Ammon's horn (tissue), 1 donor: Measurements from ENCODE around the gene ING4.
"Not testable (repeated sequence)": the region's sequence is repeated elsewhere in the genome, so short reads cannot be mapped to it uniquely, and the experiment has no call there.

Experiments
- DNase-seq: peaks from one replicate; pipeline ENCODE4 v3.0.0-alpha.2; 2016; ENCODE audit warnings: low spot score

The ING4 gene

DNA sequence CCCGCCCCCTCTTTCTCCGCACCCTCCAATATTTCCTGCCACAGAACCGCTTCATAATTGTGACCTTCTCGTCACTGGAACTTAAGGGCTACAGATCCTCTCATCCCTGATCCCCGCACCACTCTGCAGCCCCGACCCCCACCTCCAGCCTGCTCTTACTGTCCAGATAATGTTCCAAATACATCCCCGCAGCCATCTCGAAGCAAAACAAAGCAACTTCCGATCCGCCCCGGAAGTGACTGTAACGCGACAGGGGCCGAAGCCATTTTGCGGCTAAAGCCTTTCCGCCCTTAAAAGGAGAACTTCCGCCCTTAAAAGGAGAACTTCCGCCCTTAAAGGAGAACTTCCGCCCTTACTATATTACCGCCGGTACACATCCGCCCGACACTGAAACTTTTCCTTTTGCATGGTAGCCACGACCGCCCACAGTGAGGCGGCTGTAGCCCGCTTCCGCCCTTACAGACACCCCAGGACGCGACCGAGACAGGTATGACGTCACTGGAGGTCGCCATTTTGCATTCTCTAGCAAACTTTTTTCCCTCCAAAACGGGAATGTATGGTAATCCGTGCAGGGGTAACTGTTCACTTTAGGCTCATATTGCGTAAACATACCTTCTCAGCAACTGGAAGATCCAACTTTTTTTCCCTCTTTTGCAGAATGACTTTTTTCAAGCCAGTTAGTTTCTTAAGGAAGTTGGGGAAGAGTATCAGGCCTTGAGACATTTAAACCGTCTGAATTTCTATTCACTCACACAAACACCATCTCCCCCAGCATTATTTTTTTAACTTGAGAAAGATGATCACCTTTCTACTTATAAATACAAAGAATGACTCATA is at the start of gene ING4:
ING4 (minus strand) TSS at position 214 of the 837 bp plus-strand sequence; CDS start at position 196, 18 bp downstream.
- DNase-seq, result peak; percentile 100

DNA sequence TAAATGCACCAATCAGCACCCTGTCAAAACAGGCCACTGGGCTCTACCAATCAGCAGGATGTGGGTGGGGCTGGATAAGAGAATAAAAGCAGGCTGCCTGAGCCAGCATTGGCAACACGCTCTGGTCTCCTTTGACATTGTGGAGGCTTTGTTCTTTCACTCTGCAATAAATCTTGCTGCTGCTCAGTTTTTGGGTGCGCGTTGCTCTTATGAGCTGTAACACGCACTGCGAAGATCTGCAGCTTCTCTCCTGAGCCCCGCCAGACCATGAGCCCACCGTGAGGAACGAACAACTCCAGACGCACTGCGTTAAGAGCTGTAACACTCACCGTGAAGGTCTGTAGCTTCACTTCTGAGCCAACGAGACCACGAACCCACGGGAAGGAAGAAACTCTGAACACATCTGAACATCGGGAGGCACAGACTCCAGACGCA is 46.1 kb upstream of the ING4 start:
- no peak for DNase-seq

DNA sequence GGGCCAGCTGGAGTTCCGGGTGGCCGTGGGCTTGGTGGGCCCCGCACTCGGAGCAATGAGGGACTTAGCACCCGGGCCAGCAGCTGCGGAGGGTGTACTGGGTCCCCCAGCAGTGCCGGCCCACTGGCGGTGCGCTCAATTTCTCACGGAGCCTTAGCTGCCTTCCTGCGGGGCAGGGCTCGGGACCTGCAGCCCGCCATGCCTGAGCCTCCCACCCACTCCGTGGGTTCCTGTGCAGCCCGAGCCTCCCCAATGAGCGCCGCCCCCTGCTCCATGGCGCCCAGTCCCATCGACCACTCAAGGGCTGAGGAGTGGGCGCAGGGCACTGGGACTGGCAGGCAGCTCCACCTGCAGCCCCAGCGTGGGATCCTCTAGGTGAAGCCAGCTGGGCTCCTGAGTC is 45.4 kb upstream of the ING4 start:
- not testable (repeated sequence) for DNase-seq

DNA sequence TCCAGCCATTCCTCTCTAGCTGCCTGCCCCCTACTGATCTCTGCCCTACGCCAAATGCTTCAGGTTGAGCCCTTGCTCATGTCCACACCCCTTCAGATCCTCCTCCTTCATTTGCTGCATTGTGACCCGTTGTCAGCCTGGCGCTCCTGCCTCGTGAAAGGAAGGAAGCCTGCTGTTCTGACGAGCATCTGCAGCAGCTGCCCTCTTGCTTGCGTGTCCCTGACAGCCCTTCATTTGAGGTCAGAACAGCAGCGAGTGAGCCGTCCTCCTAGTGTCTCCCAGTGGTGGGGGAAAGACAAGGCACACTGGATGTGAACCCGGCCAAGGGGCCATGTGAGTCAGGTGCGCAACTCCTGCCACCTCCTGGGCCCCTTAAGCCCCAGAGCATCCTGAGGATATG is 40.7 kb upstream of the ING4 start:
- no peak for DNase-seq

DNA sequence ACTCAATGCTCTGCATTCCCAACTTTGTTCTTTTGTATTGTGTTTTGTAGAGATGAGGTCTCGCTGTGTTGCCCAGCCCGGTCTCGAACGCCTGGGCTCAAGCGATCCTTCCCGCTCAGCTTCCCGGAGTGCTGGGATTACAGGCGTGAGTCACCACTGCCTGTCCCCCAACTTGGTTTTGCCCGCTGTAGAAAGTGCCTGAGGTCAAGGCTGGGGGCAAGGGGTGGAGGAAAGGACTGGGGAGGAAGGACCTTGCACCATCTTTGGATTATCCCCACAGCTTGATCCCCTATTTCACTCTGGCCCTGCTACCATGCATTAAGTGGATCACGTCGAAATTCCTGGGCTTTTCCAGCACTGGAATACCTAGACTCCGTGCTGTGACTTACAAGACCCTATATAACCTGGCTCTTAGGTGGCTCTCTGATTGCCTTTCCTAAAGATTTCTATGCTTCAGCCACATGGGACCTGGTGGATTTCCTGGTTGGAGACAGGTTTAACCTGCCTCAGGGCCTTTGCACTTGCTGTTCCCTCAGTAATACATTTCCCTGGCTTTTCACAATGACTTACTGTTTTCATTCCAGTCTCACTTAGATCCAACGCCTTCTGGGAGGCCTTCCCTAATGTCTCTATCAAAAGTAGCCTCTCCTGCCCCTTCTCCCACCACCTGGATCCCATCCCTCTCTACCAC is 38.3 kb upstream of the ING4 start:
- no peak for DNase-seq

DNA sequence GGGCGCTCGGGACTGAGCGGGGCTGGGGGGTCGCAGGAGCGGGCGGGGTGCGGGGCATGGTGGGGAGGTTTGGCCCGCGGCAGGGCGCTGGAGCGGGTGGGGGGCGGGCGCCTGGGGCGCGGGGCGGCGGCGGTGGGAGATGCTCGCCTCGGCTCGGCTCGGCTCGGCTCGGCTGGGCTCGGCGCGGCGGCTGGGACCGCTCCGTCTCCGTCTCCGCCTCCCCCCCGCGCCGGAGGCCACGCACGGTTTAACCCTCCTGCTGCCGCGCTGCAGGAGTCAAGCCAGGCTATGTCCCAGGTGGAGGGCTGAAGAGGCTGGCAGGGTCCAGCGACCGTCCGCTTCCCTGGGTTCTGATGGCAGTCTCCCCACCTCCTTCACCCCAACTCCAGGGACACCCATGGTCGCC is 37.7 kb upstream of the ING4 start, which contains the start of gene PIANP:
PIANP (minus strand) TSS at position 170 of the 406 bp plus-strand sequence. CDS start 2,754 bp downstream, outside the sequence.
- peak; percentile 52 for DNase-seq

DNA sequence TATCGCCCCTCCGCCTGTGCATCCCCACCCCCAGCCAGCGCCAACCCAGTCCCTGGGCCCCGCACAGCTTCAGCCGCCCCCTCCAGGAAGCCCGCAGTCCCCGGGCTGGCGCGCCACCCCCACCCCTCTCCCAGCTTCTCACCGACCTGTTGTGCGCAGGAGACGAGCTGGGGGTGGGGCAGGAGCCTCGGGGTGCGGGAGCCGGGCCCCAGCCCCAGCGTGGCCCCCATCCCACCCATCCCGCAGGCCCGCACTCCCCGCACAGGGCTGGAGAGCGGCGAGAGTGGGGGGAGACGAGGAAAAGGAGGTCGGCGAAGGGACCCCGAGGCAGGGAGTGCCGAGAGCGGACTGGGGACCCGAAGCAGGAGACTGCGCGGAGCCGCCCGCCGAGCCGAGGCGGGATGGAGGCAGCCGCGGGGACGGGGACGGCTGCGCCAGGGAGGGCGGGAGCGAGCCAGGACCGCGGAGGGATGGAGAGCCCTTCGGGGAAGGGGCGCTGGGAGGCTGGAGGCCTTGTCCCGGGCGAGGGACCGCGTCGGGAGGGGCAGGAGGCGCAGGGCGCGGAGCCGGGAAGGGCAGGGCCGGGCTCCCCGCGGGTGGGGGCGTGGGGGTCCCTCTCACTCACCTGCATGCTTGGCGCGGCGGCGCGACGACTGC is 37.2 kb upstream of the ING4 start:
- DNase-seq, result peak; percentile 14

DNA sequence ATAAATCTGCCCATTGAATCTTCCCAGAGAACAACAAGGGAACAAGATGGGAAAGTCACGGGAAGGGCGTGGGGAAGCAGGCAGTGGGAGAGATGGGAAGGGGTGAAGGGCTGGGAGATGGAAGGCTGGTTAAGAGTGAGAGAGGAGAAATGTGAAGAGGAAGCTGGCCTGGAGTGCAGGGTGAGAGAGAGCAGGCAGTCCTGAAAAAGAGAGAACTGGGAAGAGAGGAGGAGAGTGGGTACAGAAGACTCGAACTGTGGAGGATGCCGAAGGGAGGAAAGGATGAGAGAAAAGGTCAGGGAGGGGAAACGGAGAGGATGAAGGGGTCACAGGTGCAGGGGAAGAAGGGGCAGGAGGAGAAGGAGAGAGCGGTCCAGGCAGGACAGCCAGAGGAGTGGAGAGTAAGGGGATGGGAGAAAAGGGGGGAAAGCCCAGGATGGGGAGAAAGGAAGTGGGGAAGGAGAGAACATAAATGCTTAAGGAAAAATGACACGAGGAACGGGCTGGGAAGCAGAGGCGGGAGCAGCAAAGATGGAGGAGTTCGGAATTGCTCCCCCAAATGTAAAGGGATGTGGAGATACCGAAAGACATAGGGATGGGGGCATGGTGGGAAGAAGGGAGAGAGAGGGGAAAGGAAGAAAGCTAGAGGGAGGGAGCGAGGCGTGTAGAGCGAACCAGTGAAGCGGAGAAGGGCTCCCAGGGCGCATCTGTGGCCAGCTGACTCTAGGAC is 36.5 kb upstream of the ING4 start:
- no peak for DNase-seq

DNA sequence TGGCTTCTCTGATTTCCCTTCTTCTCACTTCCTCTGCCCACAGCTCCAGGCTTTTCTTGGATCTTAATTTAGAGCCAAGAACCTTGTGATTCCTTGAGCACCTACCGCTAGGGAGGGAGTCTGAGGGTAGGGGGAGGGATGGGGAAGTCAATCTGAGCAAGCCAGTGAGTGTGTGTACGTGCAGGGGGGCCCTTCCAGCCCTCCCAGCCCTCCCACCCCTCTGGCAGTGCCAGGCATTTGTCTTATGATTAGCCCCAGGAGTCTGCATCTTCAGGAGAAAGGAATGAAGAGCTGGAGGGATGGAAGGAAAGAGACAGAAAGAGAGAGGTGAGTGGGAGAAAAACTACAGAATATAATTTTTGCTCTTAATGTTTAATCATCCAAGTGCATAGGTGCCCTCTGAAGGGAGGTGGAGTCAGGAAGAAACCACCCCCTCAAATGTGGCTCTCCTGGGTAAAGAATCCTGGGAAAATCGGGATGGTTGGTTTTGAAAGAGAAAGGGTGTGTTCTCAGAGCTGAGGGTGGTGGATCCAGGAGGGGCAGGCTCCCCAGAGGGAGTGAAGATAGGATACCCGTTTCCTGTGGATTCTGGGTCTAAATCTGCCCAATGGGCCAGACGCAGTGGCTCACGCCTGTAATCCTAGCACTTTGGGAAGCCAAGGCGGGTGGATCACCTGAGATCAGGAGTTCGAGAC is 35.6 kb upstream of the ING4 start:
- DNase-seq, result no peak

DNA sequence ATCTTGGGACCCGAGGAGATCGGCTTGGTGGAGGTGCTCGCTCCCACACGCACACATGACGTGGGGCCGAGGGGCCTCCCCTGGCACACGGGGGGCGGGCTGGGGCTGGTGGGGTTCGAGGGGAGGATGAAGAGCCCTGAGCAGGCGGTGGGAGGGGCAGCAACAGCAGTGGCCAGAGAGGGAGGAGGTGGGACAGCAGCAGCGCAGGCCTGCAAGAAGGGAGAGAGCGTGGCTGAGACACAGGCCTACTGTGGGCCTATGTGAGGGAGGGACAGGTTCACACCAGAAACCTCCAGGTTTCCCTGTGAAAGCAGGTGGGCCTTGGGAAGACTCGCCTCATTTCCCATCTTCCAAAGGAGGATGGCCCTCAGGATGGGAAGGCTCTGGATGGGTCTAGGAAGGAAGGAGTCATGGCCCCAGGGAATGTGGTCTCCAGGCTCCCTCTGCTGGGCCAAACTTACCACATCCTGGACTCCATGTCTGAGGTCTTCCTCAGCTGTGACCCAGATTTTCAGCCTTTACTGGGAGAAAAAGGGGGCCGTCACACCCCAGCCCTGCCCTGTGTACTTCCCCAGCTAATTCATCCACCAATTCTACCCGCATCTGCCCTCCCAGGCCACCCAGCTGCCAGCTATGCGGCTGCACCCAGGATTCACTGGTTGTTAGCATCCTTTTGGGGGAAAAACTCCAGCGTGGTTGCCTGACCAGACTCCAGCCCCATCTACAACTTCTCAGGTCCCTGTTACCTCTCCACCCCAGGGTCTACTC is 34.8 kb upstream of the ING4 start:
- peak; percentile 23 for DNase-seq

DNA sequence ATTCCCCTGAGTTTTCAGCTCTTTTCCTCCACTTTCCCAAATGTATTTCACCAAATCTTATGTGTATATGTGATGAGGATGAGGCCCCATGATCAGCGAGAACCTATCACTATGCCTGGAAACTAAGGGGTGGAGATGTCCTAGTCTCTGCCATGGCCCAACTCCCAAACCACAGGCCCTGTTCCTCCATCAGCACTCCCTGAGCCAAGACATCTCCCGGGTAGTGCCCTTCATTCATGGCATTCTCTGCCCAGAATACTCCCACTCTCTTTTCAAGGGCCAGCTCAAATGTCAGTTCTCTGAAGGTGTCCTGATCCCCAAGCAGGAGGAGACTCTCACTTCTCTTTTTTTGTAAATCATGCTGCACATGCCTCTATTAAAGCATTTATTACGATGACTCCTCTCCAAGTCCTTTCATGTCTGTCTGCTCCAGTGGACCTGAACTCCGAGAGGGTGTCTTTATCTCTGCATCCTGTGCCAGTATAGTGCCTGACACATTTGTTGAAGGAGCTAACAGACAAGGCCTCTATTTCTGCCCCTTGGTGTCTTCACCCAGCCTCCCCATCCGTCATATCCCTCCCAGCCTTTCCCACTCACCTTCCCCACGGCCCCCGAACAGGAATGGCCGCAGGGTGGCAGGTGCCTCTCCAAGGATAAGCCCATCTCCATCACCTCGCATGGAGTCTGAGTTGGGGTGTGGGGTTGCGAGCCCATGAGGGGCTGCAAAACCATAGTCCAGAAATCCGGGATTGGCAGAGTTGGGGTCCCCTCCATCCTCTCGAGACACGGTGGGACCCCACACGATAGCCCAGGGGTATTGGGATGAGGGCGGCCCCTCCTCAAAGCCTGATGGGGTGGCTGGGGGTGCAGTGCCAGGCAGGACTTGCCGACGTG is 34.0 kb upstream of the ING4 start:
- no peak for DNase-seq

DNA sequence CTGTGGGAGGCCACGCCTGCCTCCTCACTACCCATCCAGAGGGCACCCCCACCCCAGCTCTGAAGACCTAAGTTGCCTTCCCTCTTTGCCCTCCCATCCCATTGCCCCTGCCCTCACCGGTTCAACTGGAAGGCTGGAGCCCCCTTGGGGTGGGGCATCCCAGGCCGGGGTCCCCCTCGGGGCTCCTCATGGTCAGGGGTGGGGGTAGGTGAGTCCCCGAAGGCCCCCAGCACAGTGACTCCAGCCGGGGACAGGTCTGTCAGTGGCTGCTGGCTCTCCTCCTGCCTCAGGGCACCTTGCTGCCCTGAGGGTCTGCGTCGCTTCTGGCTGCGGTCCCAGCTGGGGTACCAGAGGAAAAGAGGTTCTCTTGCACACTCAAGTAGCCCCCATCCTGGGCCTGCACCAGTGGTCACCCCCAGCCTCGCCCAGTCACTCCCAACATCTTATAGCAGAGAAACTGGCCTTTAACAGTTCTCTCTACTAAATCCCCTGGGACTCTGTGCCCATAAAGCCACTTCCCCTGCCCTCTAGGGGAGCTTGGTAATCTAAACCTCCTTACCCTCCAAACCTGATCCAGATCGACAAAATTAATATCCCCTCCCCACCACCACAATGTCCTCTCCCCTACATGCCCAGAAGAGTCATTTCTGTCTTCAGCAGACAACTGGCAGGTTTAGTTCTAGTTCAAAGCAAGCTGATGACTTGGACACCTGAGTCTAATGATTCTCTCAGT is 32.6 kb upstream of the ING4 start:
- DNase-seq, result no peak

DNA sequence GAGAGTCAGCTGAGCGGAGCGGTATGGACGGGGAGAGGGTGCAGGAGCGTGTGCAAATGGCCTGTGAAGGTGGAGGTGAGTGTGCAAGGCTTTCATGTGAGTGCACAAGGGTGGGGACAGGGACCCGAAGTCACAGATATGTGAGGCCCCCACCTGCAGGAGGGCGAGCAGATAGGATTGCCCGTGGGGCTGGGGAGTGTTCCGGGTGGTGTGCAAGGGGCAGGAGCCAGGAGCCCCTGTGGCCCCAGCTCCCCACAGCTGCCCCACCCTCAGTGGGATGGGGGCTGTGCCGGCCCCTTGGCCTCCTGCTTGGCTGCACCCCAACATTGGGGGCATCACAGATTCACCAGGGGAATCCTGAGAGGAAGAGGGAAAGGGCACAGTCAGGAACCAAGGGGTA is 31.8 kb upstream of the ING4 start:
- no peak for DNase-seq

DNA sequence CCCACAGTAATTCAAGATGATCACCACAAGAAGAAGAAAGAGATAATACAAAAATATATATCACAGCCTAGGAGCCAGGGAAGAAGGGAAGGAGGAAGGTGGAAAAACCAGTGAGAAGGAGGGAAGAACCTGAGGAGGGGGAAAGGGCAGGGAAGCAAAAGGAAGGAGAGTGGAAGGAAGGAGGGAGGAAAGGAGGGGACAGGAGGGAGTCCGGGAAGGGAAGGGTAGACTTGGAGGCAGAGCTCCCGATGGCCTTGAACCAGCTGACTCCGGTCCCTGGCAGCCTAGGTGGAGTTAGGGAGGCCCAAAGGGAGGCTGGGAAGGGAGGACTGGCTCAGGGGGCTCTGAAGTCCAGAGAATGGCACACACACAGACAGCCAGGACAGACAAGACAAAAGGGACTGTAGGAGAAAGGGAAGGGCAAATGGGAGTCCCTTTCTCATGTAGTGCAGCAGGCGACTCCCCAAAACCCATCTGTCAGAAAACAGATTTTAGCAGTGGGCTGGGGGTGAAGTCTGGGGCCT is 31.0 kb upstream of the ING4 start:
- DNase-seq, result no peak

DNA sequence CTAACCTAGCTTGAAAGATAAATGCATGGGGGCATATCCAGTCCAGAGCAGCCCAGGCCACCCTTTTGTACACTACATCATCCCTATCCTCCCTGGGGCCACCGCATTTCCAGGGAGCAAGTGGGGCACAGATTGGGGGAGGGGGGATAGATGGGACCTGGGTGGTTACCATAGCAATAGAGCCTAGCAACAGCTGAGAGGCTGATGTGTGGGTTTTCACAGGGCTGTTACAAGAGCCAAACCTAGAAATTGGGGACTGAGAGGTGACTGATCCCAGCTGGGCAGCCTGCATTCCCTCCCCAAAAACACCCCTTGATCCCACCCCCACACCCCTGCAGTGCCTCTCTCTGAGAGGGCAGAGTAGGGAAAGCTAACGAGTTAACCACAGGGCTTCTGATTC is 30.0 kb upstream of the ING4 start:
- DNase-seq, result peak; percentile 13

DNA sequence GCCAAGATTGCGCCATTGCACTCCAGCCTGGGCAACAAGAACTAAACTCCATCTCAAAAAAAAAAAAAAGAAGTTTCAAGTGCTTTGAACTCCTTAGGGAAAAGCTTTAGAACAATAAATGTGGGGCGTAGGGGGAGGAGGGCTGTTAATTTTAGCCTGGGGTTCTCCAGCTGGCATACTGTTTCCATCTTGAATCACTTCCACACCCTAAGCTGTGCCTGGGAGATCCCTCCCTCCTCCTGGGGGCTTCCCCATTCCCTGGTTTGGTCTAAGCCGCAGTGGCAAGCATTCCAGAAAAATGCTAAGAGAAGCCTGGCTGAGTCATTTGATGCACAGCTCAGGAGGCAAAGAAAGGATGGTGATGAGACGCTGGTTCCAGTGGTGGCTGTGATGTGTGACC is 28.6 kb upstream of the ING4 start:
- no peak for DNase-seq

DNA sequence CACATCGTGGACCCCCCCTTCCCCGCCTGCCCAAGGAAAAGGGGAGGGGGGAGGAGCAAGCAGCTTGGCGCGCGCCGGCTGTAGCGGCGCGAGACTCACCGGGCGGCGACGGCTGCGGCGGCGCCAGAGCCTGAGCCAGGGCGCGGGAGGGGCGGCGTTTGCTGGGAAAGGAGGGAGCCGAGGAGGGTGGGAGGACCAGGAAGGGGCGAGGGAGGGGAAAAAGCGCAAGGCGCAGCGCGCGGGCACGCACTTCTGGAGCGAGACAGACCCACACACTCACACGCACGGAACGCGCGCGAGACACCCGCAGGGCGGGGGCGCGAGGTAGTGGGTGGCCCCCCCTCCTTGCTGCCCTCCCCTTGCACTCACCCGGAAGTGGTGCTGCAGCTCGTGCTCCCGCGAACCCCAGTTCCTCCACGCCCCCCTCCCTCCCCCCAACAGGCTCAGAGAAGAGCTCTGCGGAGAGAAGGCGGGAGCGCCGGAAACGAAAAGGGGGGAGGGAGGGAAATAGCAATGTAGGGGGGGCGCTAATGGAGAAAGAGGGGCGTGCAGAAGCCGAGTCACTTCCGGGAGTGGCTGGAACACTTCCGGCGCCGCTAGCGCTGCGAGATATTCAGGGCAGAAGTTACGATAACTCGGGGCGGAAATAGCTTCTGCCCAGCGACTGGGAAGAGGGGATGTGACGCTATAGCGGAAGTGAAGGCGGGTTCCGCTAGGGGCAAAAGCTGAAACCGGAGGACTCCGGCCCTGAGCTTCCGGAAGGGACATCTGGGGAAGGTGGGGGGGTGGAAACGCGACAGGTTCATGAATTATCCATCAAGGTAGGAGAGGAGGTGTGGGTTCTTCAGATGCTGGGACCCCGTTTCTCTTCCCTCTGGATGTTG is 26.3 kb upstream of the ING4 start, which contains the start of gene ZNF384:
ZNF384 (minus strand) TSS at position 377 of the 884 bp plus-strand sequence. CDS start 9,855 bp downstream, outside the sequence.
- peak; percentile 99 for DNase-seq
